ENCODE data around the gene GNL3L.

GRCh38 chrX:54492340-54492739, 37.7 kb upstream of the GNL3L start:
- TF ChIP-seq CTCF (tag by site-specific recombination; IDR thresholded peaks at IDR 0.05) (no peak), ZNF211 (tag by site-specific recombination; IDR thresholded peaks at IDR 0.05; ENCODE audit: low read depth) (no peak), ZNF654 (tag by site-specific recombination; IDR thresholded peaks at IDR 0.05; ENCODE audit: low read depth) (no peak), ZNF23 (tag by site-specific recombination; IDR thresholded peaks at IDR 0.05; ENCODE audit: borderline replicate concordance) (no peak), ZNF24 (tag by site-specific recombination; IDR thresholded peaks at IDR 0.05) (no peak), ZNF677 (tag by site-specific recombination; IDR thresholded peaks at IDR 0.05) (no peak)
- TF ChIP-seq, protein P1, sequence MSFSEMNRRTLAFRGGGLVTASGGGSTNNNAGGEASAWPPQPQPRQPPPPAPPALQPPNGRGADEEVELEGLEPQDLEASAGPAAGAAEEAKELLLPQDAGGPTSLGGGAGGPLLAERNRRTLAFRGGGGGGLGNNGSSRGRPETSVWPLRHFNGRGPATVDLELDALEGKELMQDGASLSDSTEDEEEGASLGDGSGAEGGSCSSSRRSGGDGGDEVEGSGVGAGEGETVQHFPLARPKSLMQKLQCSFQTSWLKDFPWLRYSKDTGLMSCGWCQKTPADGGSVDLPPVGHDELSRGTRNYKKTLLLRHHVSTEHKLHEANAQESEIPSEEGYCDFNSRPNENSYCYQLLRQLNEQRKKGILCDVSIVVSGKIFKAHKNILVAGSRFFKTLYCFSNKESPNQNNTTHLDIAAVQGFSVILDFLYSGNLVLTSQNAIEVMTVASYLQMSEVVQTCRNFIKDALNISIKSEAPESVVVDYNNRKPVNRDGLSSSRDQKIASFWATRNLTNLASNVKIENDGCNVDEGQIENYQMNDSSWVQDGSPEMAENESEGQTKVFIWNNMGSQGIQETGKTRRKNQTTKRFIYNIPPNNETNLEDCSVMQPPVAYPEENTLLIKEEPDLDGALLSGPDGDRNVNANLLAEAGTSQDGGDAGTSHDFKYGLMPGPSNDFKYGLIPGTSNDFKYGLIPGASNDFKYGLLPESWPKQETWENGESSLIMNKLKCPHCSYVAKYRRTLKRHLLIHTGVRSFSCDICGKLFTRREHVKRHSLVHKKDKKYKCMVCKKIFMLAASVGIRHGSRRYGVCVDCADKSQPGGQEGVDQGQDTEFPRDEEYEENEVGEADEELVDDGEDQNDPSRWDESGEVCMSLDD (tag by site-specific recombination; IDR thresholded peaks at IDR 0.05), result no peak
